ENCODE measurements around the gene OR8B8.

DNA sequence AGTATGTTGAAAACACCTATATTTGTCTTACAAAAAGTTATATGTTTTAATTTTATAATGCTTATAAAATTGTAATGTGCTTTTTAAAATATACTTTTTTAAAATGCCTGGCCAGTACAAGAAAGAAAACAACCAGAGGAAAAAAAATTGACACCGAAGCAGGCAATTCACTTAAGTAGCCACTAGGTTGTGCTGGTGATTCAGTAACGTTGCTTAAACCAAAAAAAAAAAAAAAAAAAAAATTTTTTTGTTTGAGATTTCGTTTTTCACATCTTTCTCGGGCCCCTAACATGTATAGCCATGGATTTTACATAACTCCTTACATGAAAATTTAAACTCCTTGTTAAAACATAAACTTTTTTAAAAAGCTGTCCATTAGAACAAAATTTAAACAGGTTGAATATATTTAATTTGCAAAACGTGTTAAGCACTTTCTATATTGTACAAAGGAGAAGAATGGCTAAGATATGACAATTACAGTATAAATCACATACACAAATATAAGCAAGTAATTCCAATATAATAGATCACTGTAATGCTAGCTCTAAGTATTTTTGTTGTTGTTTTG is 30.1 kb downstream of the OR8B8 start:
- TF ChIP-seq CTCF (IDR thresholded peaks at IDR 0.05) (peak in 2 of 3 experiments; percentile 46 to 50), POLR2A (IDR thresholded peaks at IDR 0.05) (no peak)

All from testis (tissue), 2 donors.